Fibroblast of lung (primary cell): Measurements from ENCODE around the gene MAP7.

Experiments
- EZH2 ChIP-seq: IDR thresholded peaks from 2 replicates; pipeline ENCODE4 v1.5.1; 2012; ENCODE audit warnings: low read length, control low read depth, mild to moderate bottlenecking; ENCODE audit errors: missing control alignments
- TF ChIP-seq, protein P1 (sequence below), 2 donors: IDR thresholded peaks in 1 of 2; conservative IDR thresholded peaks in 1 of 2; 1 replicate in 1 of 2; 2 replicates in 1 of 2; pipeline ENCODE4 v1.5.1; 2011 to 2012; ENCODE audit warnings: low read length in 2 of 2, control low read depth in 1 of 2, inconsistent platforms in 1 of 2, low read depth in 1 of 2, mild to moderate bottlenecking in 1 of 2

DNA sequence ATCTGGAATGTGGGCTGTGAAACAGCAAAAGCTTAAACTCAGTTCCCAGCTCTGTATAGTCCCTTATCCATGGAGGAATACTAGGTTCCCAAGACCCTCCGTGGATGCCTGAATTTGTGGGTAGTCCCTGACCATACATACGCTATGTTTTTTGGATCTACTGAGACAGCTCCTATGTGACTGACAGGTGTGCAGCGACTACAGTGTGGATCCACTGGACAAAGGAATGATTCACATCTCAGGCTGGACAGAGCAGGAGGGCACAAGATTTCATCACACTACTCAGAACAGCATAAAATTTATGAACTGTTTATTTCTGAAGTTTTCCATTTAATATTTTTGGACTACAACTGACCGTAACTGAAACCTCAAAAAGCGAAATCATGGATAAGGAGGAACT is 125.3 kb downstream of the MAP7 start:
- TF ChIP-seq, protein P1, sequence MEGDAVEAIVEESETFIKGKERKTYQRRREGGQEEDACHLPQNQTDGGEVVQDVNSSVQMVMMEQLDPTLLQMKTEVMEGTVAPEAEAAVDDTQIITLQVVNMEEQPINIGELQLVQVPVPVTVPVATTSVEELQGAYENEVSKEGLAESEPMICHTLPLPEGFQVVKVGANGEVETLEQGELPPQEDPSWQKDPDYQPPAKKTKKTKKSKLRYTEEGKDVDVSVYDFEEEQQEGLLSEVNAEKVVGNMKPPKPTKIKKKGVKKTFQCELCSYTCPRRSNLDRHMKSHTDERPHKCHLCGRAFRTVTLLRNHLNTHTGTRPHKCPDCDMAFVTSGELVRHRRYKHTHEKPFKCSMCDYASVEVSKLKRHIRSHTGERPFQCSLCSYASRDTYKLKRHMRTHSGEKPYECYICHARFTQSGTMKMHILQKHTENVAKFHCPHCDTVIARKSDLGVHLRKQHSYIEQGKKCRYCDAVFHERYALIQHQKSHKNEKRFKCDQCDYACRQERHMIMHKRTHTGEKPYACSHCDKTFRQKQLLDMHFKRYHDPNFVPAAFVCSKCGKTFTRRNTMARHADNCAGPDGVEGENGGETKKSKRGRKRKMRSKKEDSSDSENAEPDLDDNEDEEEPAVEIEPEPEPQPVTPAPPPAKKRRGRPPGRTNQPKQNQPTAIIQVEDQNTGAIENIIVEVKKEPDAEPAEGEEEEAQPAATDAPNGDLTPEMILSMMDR (conservative IDR thresholded peaks at IDR 0.05 in 1 of 2, IDR thresholded peaks at IDR 0.05 in 1 of 2; ENCODE audit: low read depth in 1 of 2, low read length in 2 of 2): no peak
- TF ChIP-seq EZH2: no peak
